GM19328 (cell line): ENCODE data around the gene NMU.
"Not testable (repeated sequence)": the region's sequence is repeated elsewhere in the genome, so short reads cannot be mapped to it uniquely, and the experiment has no call there.

Experiments
- ATAC-seq: cut with Tn5 transposase; IDR thresholded peaks from one replicate; pipeline ENCODE4 v1.9.1; 2021; ENCODE audit warnings: mild to moderate bottlenecking, moderate library complexity; ENCODE audit not compliant: unreplicated experiment

NMU gene

DNA sequence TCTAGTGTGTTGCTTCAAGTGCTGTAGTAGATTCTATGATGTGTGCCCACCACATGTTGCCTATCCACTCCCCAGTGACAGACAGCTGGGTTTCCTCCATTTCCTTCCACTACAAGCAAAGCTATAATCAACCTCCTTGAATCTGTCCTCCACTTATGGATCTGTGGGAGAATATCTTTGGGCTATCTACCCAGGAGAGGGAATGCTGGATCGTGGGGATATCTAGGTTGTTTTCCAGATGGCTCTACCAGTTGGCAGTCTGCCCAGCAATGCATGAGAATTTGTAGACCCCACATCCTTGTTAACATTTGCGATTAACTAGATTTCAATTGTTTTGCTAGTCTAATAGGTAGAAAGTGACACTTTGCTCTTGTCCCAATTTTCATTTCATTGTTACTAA, 10.3 kb downstream of the NMU start:
- ATAC-seq, result no peak

- ATAC-seq, result not testable (repeated sequence)
Observed at GRCh38 chr4:55624063-55624462, 12.0 kb downstream of the NMU start.

DNA sequence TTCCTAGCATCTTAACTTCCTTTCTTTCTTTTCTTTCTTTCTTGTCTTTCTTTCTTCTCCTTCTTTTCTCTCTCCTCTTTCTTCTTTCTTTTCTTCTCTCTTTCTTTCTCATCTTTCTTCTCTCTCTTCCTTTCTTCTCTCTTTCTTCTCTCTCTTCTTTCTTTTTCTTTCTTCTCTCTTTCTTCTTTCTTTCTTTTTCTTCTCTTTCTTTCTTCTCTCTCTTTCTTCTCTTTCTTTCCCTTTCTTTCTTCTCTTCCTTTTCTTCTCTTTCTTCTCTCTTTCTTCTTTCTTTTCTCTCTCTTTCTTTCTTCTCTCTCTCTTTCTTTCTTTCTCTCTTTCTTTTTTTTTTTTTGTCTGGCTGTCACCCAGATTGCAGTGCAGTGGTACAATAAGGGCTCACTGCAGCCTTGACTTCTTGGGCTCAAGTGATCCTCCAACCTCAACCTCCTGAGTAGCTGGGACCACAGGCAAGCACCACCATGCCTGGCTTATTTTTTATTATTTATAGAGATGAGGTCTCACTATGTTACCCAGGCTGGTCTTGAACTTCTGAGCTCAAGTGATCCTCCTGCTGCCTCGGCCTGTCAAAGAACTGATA, 17.5 kb downstream of the NMU start:
- ATAC-seq, result no peak

DNA sequence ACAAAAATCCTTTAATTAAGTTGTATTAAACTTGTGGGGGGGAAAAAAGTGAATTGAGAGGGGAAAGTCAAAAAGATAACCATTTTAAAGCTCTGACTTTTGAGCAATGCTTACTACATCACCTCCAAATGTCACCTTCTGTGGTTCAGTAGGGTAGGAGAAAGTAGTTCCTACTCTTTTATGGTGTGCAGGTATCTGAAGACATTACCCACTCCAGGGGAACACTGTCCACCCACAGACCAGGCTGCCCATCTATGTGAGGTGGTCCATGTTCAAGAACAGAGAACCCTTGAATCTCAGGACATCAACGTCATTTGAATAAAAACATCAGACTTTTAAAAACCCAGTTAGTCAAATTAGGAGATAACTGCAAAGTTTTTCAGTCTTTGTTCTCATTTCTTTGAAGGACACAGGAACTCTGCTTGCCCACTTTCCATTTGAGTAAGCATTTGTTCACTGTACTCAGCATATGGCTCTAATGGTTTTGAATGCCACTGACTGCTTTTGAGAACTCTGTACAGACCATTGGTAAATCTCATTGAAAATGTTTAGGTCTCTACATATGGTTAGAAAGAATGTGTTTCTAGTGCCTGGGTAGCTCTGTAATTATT, 18.4 kb downstream of the NMU start:
- ATAC-seq, result peak; percentile 92

DNA sequence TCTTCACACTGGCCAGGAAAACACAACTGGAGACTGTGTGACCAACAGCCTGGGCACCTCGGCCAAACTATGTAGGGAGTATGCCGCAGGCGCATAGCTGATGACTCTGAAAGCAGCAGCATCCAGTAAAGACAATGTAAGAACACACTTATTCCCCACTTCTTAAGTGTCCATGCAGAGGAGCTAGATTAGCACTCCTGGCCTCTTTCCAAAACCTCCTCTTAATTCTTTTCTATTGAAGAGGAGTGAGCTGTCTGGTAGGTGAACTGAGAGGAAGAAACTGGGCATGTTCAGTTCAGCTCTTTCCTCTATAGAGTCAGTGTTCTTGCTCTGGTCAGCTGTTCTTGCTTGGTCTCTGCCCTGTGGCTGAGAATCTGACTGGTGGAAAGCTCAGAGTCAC, 21.1 kb downstream of the NMU start:
- ATAC-seq, result no peak

DNA sequence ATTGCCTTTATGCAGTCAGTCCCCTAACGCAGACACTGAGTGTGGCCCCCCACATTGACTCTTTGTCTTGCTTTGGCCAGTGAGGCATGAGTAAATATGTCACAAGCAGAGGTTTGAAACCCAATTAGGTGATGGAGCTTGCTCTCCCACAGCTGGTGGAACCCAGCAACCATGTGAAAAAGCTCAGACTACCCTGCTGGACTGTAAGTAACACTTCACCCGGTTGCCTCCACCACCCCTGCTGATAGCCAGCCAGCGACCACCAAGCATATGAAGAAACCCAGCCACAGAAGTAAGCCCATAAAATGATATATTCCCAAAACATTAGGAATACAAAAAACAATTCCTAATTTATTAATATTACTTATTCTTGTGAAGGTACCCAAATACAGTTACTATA, 22.5 kb downstream of the NMU start:
- ATAC-seq, result no peak

- no peak for ATAC-seq
Observed at GRCh38 chr4:55612341-55612740, 23.8 kb downstream of the NMU start.

DNA sequence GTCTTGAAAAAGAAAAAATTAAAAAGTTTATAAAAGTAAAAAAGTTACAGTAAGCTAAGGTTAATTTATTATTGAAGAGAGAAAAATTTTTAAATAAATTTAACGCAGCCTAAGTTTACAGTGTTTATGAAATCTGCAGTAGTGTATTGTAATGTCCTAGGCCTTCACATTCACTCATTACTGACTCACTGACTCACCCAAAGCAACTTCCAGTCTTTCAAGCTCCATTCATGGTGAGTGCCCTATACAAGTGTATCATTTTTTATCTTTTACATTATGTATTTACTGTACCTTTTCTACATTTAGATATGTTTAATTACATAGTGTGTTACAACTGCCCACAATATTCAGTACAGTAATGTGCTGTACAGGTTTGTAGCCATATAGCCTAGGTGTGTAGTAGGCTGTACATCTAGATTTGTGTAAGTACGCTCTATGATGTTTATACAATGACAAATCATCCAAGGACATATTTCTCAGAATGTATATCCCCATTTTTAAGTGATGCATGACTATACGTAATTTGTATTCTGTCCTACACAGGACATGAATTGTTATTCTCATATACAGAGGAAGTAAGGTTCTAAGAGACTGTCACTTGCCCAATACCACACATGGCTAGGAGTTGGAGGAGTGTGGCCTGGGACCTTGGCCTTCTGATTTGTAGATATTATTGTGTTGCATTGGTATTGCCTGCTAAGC, 24.6 kb downstream of the NMU start:
- no peak for ATAC-seq

- ATAC-seq, result no peak
Observed at GRCh38 chr4:55610381-55610780, 25.7 kb downstream of the NMU start.

DNA sequence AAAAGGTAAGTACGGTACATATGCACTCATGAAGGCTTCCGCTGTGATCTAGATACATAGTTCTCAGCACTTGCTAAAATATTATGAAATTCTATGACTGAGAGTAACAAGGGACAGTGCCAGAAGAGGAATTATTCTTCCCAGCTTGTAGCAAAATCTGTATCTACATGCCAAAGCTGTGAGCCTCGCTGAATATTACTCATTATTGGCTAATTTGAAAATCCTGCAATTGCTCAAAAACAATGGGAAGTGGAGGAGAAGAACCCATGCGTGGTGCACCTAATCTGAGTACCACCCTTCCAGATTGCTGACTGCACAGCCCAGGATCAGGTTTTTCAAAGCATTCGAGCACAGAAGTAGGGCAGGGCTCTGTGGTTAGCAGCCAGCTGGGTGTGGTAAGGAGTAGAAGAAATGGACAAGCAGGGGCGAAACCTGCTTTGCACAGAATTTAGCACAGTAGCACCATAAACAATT, 26.7 kb downstream of the NMU start:
- no peak for ATAC-seq

DNA sequence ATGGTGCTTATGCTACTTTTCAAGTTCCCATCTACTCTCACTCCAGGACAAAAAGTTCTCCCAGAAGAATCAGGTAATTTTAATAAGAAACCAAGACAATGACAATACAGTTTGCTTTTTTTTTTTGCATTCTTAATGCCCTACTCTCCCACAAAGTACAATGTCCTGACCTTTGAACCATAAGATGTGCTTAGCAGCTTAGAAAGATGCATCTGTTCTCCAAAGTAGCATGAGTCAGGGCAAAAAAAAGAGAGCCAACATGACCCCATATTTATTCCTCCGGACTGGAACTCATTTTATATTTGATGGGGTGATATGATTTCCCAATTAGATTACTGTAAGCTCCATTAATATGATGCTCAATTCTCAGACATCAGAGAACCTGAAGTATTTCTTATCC, 27.5 kb downstream of the NMU start:
- ATAC-seq, result no peak

DNA sequence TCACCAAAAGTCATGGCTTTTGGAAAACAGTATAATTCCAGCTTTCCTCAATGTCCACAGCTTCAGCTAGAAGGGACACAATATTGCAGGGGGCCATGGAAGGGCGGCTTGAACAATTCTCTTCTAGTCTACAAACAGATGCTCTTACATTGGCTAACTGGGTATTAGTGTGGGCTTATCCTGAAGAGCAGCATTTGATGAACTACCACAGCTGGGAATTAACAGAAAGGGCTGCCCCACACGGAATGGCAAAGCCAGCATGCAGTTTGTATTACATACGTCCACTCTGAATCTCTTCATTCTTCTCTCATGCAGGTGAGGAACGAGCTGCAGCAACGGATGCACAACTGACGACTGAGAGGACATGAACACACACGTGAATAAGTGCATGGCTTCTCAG, 31.1 kb downstream of the NMU start:
- ATAC-seq, result no peak

DNA sequence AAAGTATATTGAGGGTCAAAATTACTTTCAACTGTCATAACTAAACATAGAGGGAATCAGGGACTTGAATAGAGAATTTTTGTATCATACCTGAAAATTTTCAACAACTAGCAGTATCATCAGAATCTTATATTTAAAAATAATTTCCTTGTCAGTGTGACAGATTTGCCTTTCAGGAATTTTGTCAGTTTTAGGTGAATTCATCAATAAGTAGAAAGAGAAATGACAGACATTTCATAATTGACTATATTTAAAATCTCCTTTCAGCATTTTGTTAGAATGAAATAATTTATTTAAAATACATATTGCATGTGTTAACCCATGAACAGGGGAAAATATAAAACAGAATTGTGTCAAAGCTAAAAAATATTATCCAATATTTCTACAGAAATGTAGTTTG, 35.5 kb downstream of the NMU start:
- no peak for ATAC-seq

- no peak for ATAC-seq
Observed at GRCh38 chr4:55598641-55599040, 37.5 kb downstream of the NMU start.

GRCh38 chr4:55592014-55592413, 44.1 kb downstream of the NMU start, which contains the start of gene PDCL2:
PDCL2 (minus strand) TSS chr4:55592245; CDS start chr4:55592109, 136 bp downstream.
- ATAC-seq, result no peak

GRCh38 chr4:55588160-55588559, 47.9 kb downstream of the NMU start:
- no peak for ATAC-seq

- not testable (repeated sequence) for ATAC-seq
Observed at GRCh38 chr4:55582773-55583172, 53.3 kb downstream of the NMU start.

- ATAC-seq, result no peak
Observed at GRCh38 chr4:55578341-55579010, 57.6 kb downstream of the NMU start.

DNA sequence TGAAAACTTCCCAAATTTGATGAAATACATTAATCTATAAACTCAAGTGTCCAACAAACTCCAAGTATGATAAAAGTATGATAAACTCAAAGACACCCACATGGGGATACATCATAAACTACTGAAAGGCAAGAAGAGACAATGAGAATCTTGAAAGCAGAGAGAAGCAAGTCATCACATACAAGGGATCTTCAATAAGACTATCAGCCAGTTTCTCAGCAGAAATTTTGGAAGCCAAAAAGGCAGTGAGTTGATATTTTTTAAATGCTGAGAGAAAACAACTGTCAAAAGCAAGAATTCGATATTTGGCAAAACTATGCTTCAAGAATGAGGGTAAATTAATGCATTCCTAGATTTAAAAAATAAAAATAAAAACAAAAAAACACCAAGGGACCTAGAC, 60.6 kb downstream of the NMU start:
- ATAC-seq, result no peak

DNA sequence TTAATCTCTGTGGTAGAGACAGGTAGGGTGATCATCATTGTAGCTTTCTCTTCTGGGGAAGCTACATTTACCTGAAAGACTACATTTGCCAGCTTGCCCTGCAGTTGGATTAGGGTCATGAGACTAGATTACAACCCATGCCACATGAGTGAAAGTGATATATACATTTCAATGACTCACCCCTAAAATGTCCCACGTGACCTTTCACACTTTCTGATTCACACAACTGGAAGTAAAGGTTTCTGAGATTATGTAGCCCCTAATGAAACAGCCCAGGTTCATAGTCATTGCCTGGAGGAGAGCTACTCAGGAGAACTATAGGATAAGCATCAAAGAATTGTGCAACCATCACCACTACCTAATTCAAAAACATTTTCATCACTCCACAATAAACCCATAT, 61.8 kb downstream of the NMU start:
- no peak for ATAC-seq

DNA sequence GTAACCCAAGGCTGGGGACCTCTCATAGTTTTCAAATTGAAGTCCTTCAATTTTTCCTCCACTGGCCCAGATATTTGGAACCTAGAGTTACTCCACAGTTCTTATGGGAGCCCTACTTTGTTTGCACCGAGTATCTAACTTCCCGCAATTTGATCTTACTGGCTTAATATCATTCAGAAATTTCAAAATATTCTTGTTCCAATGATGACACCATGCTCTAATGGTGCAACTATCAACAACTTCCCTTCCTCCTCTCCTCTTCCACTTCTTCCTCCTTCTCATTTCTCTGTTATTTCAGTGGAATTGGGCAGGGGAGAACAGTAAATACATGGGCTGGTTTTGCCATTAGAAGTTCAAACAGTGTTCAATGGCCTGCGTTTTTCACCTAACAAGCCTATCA, 64.3 kb downstream of the NMU start:
- ATAC-seq, result no peak
